OCI-LY1 (cell line): ENCODE results near the gene ELMO1.

Experiments
- CTCF ChIP-seq: fragments of 200-600 bp; sonication (generic), shearing (Covaris generic); IDR thresholded peaks from 2 replicates; pipeline ENCODE4 v1.5.1; 2017; ENCODE audit warnings: mild to moderate bottlenecking, antibody characterized with exemption, low read length, moderate library complexity, mixed read lengths
- EZH2 ChIP-seq: fragments of 200-600 bp; sonication (generic), shearing (Covaris generic); IDR thresholded peaks from 2 replicates; pipeline ENCODE4 v1.8.0; 2017; ENCODE audit warnings: borderline replicate concordance, mixed run types, mild to moderate bottlenecking, antibody characterized with exemption, low read length, moderate library complexity, mixed read lengths

- no peak for TF ChIP-seq CTCF
- no peak for TF ChIP-seq EZH2
Measured at GRCh38 chr7:37096341-37096740, 352.3 kb downstream of the ELMO1 start.
